HS-5 (cell line): ENCODE measurements around the gene GPR162.

Source experiments
- DNase-seq: peaks from one replicate; pipeline ENCODE4 v3.0.0-alpha.2; 2012; ENCODE audit warnings: low read depth

GPR162 gene

DNA sequence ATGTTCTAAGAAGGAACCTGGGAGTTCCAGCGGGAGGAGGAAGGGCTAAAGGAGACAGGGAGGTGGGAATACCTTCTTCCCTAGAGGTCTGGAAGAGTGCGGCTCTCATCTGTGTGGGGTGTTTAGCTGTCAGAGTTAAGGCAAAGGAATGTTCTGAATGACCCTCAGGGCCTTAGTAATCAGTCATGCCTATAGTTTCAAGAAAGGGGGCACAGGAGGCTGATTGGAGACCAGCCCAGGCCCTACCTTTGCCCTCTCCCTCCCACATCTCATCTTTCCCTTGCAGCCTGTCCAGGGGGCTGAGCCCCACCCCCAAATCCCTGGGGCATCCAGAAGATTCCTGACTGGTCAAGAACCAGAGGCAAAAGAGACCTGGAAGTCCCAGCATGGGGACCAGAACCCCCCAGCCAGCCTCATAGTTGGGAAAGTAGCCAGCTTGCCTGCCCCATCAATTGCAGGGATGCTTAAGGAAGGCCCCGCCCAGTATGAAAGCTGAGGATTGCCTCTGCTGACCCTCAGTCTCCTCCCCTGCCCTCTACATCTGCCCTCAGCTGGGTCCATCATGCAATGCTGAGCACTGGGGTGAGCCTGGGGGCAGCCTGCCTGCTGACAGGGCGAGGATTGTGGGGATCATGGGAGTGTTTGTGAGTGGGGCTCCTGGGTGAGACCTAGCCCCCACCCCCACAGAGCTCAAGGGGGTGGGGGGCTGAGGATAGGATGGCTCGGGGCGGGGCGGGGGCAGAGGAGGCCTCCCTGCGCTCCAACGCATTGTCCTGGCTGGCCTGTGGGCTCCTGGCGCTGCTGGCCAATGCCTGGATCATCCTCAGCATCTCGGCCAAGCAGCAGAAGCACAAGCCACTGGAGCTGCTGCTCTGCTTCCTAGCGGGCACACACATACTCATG, 1.8 kb downstream of the GPR162 start:
- DNase-seq: no peak

DNA sequence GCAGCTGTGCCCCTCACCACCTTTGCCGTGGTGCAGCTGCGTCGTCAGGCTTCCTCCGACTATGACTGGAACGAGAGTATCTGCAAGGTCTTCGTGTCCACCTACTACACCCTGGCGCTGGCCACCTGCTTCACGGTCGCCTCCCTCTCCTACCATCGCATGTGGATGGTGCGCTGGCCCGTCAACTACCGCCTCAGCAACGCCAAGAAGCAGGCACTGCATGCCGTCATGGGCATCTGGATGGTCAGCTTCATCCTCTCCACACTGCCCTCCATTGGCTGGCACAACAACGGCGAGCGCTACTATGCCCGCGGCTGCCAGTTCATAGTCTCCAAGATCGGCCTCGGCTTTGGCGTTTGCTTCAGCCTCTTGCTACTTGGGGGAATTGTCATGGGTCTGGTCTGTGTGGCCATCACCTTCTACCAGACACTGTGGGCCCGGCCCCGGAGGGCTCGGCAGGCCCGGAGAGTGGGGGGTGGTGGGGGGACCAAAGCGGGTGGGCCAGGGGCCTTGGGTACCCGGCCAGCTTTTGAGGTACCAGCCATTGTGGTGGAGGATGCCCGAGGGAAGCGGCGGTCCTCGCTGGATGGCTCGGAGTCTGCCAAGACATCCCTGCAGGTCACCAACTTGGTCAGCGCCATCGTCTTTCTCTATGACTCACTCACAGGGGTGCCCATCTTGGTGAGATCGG, 2.6 kb downstream of the GPR162 start:
- DNase-seq: no peak

DNA sequence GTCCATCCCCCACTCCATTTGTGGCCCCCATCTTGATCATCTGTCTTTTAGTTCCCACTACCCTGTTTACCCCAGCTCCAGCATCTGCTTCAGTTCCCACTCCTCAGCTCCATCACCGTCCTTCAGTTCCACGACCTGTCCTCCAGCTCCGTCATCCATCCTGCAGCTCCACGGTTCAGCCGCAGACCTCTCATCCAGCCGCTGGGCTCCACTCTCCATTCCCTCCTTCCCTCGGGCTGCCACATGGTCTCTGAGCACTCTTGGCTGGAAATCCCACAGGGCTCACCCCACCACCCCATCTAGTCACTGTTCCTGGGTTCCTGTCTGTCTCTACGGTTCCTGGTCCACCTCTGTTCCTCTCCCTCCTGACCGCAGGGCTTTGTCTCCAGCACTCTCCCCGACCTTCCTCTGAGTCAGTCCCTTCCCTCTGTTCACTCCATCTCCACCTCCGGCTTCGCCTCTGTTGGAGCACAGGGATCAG, 3.3 kb downstream of the GPR162 start:
- DNase-seq: no peak

DNA sequence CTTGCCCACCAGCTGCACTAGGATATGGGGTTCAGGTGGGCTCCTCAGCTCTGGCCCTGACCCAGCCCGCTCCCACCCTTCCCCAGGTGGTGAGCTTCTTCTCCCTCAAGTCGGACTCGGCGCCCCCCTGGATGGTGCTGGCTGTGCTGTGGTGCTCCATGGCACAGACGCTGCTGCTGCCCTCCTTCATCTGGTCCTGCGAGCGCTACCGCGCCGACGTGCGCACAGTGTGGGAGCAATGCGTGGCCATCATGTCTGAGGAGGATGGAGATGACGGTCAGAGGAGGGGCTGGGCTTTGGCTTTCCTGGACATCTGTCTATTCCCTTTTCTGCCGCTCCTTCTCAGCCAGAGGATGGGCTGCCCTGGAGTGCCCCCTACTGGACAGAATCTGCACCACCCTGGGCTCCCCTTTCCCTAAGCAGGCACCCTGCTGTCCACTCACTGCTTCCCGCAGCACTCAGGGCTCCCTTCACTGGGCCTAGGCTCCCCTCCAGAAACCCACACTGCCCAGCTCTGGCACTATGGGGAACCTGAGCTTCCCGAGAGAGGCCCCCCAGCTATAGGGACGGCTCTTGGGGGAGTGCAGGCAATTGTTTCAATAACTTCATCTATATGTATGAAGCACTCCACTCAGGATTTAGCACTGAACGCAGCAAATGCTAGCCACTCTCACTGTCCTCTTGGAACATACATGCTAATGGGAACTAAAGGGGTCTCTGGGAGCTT, 3.9 kb downstream of the GPR162 start:
- DNase-seq: peak; percentile 38

DNA sequence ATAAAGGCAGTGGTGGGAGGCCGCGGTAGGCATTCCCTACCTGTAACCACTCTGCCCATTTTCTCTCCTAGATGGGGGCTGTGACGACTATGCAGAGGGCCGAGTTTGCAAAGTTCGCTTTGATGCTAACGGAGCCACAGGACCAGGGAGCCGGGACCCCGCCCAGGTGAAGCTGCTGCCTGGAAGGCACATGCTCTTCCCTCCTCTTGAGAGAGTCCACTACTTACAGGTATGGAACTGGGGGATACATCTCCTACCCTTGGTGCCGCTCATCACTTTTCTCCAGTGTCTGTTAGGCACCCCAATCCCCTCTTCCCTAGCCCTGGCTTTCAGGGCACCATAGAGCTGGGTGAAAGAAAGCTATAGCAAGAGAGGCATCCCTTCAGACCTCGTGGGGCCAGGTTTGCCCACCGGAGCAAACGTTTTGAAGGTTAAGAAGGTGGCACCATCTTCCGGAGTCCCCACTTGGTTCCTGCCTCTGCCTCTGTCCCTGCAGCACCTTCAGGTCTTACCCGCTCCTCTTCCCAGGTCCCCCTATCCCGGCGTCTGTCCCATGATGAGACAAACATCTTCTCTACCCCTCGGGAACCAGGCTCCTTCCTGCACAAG, 4.6 kb downstream of the GPR162 start:
- DNase-seq: no peak

DNA sequence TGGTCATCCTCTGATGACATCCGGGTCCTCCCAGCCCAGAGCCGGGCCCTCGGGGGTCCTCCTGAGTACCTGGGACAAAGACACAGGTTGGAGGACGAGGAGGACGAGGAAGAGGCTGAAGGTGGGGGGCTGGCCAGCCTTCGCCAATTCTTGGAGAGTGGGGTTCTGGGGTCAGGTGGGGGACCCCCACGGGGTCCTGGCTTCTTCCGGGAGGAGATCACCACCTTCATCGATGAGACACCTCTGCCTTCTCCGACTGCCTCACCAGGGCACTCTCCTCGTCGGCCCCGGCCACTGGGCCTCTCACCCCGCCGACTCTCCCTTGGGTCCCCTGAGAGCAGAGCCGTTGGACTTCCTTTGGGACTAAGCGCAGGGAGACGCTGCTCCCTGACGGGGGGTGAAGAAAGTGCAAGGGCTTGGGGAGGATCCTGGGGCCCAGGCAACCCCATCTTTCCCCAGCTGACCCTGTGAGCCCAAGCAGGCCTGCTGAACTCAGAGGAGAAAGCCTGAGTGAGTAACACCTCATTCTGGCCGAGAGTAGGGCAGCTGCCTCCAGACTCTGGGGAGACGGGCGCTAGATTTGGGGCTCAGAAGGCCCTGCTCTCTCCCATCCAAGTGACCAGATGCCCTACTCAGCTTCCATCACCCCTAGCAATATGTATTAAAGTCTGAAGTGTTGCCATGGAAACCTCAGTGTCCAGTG, 5.3 kb downstream of the GPR162 start:
- no peak for DNase-seq

DNA sequence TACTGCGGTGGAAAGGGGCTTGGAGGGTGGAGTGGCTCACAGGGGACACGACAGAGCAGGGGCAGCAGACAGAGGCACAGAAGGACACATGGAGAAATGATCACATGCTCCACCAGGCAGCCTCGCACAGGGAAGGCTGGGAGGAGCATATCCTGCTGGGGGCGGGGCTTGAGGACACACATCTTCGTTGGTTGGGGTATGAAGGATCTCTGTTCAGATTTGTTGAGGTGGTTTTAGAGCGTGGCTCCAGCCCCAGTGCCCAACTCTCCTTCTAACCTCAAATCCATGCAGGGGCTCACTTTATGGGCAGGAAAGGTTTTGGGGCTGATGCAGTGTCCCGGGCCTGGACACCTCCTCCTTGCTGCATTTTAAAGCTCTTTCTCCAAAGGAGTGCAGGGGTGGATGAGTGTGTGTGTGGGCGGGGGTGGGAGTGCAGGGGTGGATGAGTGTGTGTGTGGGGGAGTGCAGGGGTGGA, 5.9 kb downstream of the GPR162 start:
- DNase-seq: peak; percentile 60

DNA sequence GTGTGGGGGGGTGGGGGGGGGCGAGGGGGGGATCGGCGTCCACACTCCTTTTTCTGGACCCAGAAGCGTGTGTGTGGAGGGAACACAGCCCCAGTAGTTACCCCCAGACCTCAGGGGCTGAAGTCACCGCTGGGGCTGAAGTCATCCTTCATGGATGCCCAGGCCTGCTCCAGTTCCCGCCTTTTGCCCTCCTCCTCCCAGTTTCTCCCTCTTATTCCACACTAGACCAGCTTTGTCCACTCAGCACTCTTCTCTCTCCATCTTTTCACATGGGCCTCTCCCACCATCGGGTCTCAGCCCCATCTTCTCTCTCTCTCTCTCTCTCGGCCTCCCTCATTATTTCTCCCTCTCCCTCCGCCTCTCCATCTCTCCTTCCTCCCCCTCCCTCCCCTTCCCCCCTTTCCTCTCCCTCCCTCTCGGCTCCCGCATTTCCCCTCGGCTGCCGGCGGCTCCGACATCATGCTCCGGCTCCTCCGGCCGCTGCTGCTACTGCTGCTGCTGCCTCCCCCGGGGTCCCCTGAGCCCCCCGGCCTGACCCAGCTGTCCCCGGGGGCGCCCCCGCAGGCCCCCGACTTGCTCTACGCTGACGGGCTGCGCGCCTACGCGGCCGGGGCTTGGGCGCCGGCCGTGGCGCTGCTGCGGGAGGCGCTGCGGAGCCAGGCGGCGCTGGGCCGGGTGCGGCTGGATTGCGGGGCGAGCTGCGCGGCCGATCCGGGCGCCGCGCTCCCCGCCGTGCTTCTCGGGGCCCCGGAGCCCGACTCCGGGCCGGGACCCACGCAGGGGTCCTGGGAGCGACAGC, 6.6 kb downstream of the GPR162 start, which contains the start of gene P3H3:
Gene P3H3 (plus strand): TSS at position 426 of the 799 bp plus-strand sequence. CDS start 34 bp downstream, at position 460.
- no peak for DNase-seq

DNA sequence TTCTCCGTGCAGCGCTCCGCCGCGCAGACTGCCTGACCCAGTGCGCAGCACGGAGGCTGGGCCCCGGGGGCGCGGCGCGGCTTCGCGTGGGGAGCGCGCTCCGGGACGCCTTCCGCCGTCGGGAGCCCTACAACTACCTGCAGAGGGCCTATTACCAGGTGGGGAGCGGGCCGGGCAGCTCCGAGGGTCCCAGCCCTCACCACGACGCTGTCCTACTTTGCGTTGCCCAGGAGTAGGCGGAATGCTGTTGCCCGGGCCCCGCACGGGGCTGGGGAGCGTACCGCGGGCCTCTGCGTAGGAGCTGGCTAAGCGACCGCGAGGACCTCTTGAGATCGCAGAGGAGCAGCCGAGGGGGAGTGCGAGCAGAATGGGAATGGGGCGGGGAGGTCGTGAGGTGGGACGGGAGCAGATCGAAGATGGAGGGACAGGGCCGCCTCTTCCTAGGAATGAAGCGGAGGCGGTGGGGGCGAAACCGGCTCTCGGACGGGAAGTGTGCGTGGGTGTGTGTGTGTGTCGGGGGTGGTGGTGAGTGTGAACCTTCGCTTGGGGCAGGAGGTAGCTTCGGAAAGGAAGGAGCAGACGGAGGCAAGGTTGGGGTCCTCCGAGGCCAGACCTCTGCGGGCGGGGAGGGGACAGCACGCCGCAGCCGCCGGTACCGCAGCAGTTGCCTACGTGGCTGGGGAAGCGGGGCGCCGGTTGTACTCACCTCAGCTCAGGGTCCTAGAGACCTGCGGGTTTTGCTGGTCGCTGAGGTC, 7.3 kb downstream of the GPR162 start:
- DNase-seq: no peak

DNA sequence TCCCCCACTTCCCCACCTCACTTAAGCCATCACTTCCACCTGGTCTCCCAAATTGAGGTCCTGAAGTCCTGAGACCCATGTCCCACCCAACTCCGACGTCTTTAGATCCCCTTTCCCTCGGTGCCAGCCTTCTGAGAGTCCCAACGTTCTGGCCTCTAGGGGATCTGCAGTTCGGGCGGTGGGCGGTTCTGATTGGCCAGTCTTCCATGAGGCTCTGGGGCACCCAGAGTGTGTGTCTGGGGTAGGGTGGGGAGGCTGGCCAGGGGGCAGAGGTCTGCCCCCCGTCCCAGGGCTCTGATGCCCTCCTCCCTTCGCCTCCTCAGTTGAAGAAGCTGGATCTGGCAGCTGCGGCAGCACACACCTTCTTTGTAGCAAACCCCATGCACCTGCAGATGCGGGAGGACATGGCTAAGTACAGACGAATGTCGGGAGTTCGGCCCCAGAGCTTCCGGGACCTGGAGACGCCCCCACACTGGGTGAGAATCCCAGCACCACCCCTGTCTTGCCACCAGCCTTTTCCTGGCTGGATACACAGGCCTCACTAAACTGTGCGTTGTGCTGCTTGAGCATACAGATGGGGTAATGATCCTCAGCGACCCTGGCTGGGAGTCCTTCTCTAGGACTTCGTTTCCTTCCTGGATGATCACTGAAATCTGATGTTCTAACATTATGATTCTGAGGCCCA, 8.1 kb downstream of the GPR162 start:
- DNase-seq: no peak

DNA sequence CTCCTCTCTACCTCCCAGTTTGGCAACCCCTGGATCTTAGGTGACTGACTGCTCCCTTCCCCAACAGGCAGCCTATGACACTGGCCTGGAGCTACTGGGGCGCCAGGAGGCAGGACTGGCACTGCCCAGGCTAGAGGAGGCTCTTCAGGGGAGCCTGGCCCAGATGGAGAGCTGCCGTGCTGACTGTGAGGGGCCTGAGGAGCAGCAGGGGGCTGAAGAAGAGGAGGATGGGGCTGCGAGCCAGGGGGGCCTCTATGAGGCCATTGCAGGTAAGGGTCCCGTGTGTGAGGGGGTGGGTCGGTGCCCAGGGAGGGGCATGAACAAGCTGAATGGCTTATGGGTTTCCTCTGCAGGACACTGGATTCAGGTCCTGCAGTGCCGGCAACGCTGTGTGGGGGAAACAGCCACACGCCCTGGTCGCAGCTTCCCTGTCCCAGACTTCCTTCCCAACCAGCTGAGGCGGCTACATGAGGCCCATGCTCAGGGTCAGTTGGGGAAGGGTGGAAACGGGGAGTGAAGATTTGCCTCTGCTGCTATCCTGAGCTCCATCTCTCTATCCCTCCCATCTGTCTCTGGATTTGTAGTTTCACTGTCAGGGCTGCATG, 8.8 kb downstream of the GPR162 start:
- DNase-seq: no peak

DNA sequence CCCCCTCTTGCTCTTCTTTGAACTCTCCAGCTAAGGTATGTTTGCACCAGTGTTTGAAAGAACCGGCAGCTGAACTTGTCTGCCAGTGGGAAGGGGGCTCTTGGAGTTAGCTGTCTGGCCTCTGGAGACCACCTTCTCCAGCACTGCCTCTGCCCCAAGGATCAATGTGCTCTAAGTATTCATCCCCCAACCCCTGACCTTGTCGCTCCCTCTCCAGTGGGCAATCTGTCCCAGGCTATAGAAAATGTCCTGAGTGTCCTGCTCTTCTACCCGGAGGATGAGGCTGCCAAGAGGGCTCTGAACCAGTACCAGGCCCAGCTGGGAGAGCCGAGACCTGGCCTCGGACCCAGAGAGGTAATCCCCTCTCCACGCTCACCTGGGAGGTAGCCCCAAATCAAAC, 9.4 kb downstream of the GPR162 start:
- DNase-seq: no peak

DNA sequence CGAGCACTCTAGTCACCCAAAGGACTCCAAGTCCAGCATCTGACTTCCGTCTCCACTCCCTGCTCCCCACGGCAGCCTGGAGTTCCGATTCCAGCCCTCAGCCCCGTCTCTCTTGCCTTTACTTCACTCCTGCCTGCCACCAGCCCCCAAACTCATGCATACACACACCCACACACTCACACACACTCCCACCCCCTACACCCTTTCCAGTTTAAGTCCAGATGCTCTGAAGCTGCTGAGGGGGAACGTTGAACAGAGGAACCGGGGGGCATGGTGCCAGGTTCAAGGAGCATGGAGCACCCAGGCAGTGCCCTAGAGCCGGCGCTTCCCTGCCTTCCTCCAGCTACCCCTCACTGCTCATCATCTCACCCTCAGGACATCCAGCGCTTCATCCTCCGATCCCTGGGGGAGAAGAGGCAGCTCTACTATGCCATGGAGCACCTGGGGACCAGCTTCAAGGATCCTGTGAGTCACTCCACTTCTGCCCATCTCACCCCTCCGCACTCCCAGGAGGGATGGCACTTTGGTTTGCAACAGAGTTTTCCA, 9.9 kb downstream of the GPR162 start:
- DNase-seq: no peak

DNA sequence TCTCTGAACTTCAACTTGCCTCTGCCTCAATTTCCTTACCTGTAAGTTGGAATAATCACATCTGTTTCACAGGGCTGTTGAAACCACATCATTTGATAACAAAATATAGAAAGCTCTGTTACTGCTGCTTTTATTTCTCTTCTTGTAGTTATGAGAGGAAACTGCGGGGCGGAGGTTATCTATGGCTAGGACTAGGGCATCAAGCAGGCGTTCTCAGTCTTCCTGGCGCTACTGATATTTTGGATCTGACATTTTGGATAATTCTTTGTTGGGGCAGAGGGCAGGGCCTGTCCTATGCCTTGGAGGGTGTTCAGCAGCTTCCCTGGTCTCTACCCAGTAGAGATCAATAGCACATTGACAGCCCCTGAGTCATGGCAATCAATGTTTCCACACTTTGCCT, 10.5 kb downstream of the GPR162 start:
- DNase-seq: no peak

DNA sequence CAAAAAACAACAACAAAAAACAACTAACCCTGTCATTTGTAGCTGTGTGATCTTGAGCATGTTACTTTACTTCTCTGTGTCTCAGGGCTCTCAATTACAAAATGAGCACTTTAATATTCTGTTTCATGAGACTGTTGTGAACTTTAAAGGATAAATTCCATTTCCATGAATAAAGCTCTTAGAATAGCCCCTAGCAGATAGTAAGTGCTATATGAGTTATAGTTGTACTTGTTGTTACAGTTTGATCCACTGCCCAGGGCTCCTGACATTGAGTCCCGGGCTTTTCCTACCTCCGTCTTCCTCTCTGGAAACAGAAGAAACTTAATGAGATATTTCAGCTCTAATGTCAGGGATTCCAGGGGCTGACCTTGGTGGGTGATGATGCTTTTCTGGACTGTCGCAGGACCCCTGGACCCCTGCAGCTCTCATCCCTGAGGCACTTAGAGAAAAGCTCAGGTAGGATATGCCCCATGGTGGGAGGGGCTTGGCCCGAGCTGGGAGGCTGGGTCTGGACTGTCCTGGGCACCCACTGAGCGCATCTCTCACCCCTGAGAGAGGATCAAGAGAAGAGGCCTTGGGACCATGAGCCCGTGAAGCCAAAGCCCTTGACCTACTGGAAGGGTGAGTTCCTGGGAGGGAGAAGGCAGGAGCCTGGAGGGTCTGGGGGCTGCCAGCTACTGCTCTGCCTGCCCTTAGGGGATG, 11.7 kb downstream of the GPR162 start:
- DNase-seq: no peak

DNA sequence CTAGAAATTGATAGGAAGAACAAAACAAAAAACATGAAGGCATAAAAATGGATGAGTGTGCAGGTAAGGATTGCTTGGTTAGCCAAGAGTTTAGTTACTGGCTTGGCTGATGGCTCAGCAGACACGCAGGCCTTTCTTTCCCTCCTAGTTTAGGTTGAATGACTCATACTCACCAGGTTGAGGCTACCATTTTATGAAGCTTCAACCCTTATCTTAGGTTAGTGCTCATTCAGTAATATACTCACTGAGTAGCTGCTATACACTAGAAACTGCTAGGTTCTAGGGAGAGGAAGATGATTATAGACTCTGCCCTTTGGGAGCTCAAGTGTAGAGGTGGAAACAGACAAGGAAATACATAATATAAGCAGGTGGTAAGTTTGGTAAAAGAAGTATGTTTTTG, 12.6 kb downstream of the GPR162 start:
- no peak for DNase-seq

DNA sequence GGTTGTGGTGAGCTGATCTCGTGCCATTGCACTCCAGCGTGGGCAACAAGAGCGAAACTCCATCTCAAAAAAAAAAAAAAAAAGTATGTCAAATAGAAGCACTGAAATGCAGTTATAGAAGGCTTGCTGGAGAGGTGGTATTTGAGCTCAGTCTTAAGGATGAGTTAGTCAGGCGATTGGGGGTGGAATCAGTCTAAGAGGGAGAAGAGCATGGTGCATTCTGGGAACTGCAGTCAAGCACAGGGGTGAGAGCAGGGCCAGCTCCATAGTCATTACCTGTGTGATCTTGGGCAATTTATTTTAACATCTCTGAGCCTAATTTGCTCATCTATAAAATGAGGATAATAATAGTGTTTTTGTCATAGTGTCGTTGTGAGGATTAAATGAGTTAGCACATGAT, 13.3 kb downstream of the GPR162 start:
- DNase-seq: no peak

DNA sequence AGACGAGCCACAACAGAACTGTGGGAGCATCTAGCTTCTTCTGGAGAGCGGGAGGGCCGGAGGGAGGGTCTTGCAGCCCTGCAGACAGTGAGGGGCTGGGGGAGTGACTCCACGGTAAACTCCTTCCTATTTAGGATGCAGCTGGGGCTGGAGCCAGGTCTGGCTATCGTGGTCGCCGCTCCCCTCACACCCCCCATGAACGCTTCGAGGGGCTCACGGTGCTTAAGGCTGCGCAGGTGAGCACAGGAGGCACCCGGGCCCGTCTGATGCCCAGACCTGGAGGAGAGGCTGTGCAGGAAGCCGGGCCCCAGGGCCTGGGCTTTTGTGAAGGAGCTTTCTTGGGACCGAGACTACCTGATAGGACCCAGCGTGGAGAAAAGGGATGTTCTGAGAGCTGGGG, 15.2 kb downstream of the GPR162 start:
- no peak for DNase-seq
